ENCODE results near the gene TEC.

TEC gene

DNA sequence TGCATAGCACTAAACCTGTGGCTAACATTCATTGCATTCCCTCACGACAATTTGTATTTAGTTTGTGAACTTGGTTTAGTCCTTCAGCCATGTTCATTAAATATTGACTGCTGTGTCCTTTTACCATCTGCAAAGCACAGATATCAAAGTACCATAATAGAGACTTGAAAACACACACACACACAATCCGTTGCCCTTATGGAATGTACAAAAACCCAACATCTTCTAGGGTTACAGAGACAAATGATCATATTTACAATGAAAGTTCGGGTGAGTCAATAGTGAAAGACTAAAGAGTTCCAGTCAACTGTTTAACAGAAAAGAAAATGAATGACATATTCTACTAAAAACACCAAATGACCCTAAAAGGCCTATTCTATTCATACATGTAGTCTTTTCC, 84.8 kb downstream of the TEC start:
- no peaks in the 10 kb centered on the region for H3K36me3 ChIP-seq (ENCODE audit: insufficient read depth, low read length)
- H3K27ac ChIP-seq: no peak overlapping the region
- H3K9me3 ChIP-seq (ENCODE audit: low read depth, low read length): no peaks in the 10 kb centered on the region
- no peak for DNase-seq (ENCODE audit: low read depth, low spot score)
- H3K4me3 ChIP-seq: no peak overlapping the region
- H3K9ac ChIP-seq (ENCODE audit: insufficient read length): no peak overlapping the region
- no peak for TF ChIP-seq POLR2AphosphoS5 (IDR thresholded peaks at IDR 0.05; ENCODE audit: borderline replicate concordance, low read depth, low read length)
- TF ChIP-seq FOXP2 (optimal IDR thresholded peaks at IDR 0.05; ENCODE audit: control extremely low read depth, extremely low read length, insufficient read depth): no peak
- TF ChIP-seq EZH2 (IDR thresholded peaks at IDR 0.05): no peak

DNA sequence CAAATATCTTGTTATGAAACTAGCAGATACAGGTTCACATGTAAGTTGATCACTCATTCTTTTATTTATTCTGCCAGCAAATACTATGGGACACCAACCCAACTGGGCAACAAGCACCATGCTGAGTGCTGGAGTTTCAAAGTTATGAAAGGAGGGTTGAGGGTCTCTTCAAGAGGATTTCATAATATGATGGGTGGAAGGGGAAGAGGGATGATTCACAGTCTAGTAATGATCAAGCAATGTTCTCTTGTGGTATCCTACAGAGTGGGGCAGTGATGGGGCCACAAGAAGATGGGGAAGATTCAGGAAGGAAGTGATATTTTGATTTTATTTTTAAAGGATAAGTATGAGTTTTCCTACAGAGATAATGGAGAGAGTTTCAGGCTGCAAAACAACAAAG, 89.4 kb downstream of the TEC start:
- no peak overlapping the region for H3K4me3 ChIP-seq
- no peaks in the 10 kb centered on the region for H3K9me3 ChIP-seq (ENCODE audit: low read depth, low read length)
- no peak for DNase-seq (ENCODE audit: low read depth, low spot score)
- H3K27ac ChIP-seq: no peak overlapping the region
- H3K9ac ChIP-seq (ENCODE audit: insufficient read length): no peak overlapping the region
- TF ChIP-seq EZH2 (IDR thresholded peaks at IDR 0.05) (no peak), FOXP2 (optimal IDR thresholded peaks at IDR 0.05; ENCODE audit: control extremely low read depth, extremely low read length, insufficient read depth) (no peak), POLR2AphosphoS5 (IDR thresholded peaks at IDR 0.05; ENCODE audit: borderline replicate concordance, low read depth, low read length) (no peak)
- no peaks in the 10 kb centered on the region for H3K36me3 ChIP-seq (ENCODE audit: insufficient read depth, low read length)

DNA sequence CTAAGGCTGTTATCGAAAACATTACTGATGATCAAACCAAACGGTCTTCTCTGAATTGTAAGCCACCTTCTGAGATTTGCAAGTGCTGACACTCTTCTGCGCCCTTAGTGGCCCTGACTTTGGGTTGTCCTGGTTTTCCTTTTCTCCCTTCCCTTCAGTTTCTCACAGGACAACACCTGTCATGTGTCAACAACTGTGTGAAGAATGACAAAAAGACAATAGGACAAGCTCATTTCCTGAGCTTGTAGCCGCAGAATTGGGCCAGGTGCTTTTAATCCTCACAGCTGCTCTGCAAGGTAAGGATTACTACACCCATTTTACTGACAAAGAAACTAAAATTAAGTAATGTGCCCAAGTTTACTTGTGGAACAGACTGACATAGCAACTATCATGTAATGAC, 90.7 kb downstream of the TEC start:
- TF ChIP-seq FOXP2 (optimal IDR thresholded peaks at IDR 0.05; ENCODE audit: control extremely low read depth, extremely low read length, insufficient read depth) (no peak), POLR2AphosphoS5 (IDR thresholded peaks at IDR 0.05; ENCODE audit: borderline replicate concordance, low read depth, low read length) (no peak), EZH2 (IDR thresholded peaks at IDR 0.05) (no peak)
- H3K4me3 ChIP-seq: no peak overlapping the region
- no peak overlapping the region for H3K27ac ChIP-seq
- no peaks in the 10 kb centered on the region for H3K36me3 ChIP-seq (ENCODE audit: insufficient read depth, low read length)
- H3K9me3 ChIP-seq (ENCODE audit: low read depth, low read length): no peaks in the 10 kb centered on the region
- no peak overlapping the region for H3K9ac ChIP-seq (ENCODE audit: insufficient read length)
- no peak for DNase-seq (ENCODE audit: low read depth, low spot score)

DNA sequence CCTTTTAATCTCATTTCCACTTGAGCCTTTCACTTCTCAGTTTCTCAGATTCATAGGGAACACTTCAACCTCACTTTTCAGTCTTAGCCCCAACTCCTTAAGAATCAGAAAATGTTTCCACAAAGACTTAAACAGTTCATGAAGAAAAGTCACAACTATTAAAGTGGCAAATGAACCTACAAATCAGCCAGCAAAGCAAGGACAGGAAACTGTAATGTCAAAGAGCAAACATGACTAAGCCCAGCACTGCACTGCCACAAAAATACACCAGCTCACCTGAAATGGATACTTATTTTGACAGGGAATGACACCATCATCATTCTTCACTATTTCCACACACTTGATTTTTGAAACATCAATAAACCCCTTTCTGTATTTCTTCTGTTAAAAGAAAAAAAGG, 93.8 kb downstream of the TEC start:
- Histone ChIP-seq H3K36me3 (ENCODE audit: insufficient read depth, low read length) (no peaks in the 10 kb centered on the region), H3K27ac (no peak overlapping the region), H3K9me3 (ENCODE audit: low read depth, low read length) (no peaks in the 10 kb centered on the region), H3K4me3 (no peak overlapping the region), H3K9ac (ENCODE audit: insufficient read length) (no peak overlapping the region)
- no peak for DNase-seq (ENCODE audit: low read depth, low spot score)
- TF ChIP-seq FOXP2 (optimal IDR thresholded peaks at IDR 0.05; ENCODE audit: control extremely low read depth, extremely low read length, insufficient read depth) (no peak), POLR2AphosphoS5 (IDR thresholded peaks at IDR 0.05; ENCODE audit: borderline replicate concordance, low read depth, low read length) (no peak), EZH2 (IDR thresholded peaks at IDR 0.05) (no peak)

DNA sequence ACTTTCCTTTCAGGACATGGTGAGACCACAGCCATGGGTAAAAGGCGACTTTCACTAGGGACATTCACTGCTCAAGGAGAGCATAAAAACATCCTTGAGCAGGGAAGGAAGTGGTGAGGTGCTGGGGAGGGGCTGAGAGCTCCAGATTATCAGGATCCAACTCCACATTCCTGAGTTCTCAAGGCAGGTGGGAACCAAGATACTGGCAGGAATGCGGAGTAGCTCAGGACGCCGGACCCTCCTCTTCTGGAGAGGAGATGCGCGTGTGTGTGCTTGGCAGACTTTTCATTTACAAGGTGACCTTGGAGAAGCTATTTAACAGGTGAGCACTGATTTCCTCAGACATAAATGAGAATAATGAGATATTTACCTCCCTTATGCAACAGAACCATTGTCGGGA, 94.3 kb downstream of the TEC start:
- no peak for TF ChIP-seq FOXP2 (optimal IDR thresholded peaks at IDR 0.05; ENCODE audit: control extremely low read depth, extremely low read length, insufficient read depth)
- TF ChIP-seq EZH2 (IDR thresholded peaks at IDR 0.05): no peak
- TF ChIP-seq POLR2AphosphoS5 (IDR thresholded peaks at IDR 0.05; ENCODE audit: borderline replicate concordance, low read depth, low read length): no peak
- H3K36me3 ChIP-seq (ENCODE audit: insufficient read depth, low read length): no peaks in the 10 kb centered on the region
- no peak for DNase-seq (ENCODE audit: low read depth, low spot score)
- no peak overlapping the region for H3K4me3 ChIP-seq
- H3K27ac ChIP-seq: no peak overlapping the region
- H3K9ac ChIP-seq (ENCODE audit: insufficient read length): no peak overlapping the region
- H3K9me3 ChIP-seq (ENCODE audit: low read depth, low read length): no peaks in the 10 kb centered on the region

DNA sequence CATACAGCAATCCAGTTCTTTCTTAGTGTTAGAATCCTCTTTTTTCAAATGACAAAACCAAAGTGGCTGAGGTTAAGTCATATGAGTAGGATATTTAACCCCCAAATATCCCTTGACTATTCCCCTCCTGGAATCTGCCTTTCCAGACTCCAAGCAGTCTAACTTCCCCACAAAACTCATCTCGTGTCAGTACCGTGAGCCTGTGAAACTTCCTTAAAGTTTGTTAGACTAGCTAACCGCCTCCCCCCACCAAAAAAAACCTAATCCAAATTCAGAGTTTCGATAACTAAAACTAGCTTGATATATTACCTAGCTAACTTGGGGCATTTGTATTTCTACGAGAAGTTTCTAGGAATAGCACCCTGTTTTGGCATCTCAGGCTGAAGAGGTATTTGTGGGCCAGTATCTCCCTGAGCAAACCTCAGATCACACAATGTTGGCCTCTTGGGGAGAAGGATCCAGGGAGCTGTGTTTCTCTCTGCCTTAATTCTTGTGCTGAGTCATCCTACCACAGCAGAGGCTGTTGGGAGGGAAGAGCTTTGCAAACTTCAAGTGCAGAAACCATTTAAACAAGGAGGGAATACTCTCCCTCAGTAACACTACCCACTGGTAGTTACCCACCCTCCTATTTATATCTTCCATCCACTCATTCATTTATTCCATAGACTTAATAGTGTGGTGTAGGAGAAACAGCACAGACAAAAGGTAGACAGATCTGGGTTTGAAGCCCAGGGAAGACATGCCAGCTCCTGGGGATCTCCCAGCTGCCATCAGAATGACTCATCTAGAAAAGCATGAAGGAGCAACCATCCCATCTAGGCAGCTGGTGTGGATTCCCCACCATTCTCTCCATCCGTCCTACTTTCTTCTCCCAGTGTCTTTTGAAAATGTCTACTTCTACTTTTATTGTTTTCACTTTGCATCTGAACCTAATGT, 96.3 kb downstream of the TEC start:
- Histone ChIP-seq H3K27ac (0 out of 2 replicates have a peak overlapping the region, but pooled peaks have one; percentile 27), H3K9me3 (ENCODE audit: low read depth, low read length) (no peaks in the 10 kb centered on the region), H3K9ac (ENCODE audit: insufficient read length) (no peak overlapping the region), H3K36me3 (ENCODE audit: insufficient read depth, low read length) (no peaks in the 10 kb centered on the region), H3K4me3 (no peak overlapping the region)
- no peak for DNase-seq (ENCODE audit: low read depth, low spot score)
- TF ChIP-seq FOXP2 (optimal IDR thresholded peaks at IDR 0.05; ENCODE audit: control extremely low read depth, extremely low read length, insufficient read depth): no peak
- TF ChIP-seq POLR2AphosphoS5 (IDR thresholded peaks at IDR 0.05; ENCODE audit: borderline replicate concordance, low read depth, low read length): no peak
- no peak for TF ChIP-seq EZH2 (IDR thresholded peaks at IDR 0.05)

DNA sequence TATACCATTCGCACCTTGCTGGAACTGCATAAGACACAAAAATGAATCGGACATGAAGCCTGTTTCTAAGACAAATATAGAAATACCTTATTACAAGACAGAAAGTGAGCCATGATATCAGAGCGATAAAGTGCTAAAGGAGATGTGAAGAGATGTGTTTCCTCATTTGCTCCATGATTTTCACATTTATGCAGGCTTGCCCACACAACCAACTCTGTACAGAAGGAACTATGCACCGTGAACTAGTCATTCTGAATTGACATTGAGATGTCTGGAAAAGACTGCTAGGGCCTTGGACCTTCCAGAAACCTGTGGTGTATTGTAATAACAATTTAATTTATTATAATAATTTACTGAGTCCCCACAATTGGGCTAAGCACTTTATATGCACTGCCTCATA, 97.0 kb downstream of the TEC start:
- DNase-seq (ENCODE audit: low read depth, low spot score): no peak
- H3K9ac ChIP-seq (ENCODE audit: insufficient read length): no peak overlapping the region
- H3K4me3 ChIP-seq: no peak overlapping the region
- H3K27ac ChIP-seq: no peak overlapping the region
- H3K9me3 ChIP-seq (ENCODE audit: low read depth, low read length): no peaks in the 10 kb centered on the region
- TF ChIP-seq FOXP2 (optimal IDR thresholded peaks at IDR 0.05; ENCODE audit: control extremely low read depth, extremely low read length, insufficient read depth): no peak
- no peak for TF ChIP-seq EZH2 (IDR thresholded peaks at IDR 0.05)
- TF ChIP-seq POLR2AphosphoS5 (IDR thresholded peaks at IDR 0.05; ENCODE audit: borderline replicate concordance, low read depth, low read length): no peak
- no peaks in the 10 kb centered on the region for H3K36me3 ChIP-seq (ENCODE audit: insufficient read depth, low read length)

DNA sequence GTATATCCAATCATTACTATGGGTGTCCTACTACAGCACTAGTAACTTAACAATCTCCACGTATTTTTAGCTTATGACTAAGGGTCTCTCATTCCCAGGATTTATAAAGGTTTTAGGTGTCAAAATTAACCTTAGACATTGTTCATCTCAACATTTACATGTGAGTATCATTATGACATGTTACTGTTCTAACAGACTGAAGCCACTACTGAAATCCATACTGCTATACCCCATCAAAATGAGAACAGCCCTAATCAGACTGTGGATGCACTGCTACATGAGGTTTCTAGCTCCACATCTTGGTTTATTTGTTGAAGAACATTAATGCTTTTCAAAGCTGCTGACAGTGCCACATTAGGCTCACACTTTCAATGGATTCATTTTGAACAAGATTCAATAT, 100.0 kb downstream of the TEC start:
- Histone ChIP-seq H3K27ac (no peak overlapping the region), H3K36me3 (ENCODE audit: insufficient read depth, low read length) (no peaks in the 10 kb centered on the region), H3K9me3 (ENCODE audit: low read depth, low read length) (no peaks in the 10 kb centered on the region), H3K9ac (ENCODE audit: insufficient read length) (no peak overlapping the region), H3K4me3 (no peak overlapping the region)
- DNase-seq (ENCODE audit: low read depth, low spot score): no peak
- no peak for TF ChIP-seq POLR2AphosphoS5 (IDR thresholded peaks at IDR 0.05; ENCODE audit: borderline replicate concordance, low read depth, low read length)
- no peak for TF ChIP-seq EZH2 (IDR thresholded peaks at IDR 0.05)
- no peak for TF ChIP-seq FOXP2 (optimal IDR thresholded peaks at IDR 0.05; ENCODE audit: control extremely low read depth, extremely low read length, insufficient read depth)
